ENCODE measurements around the gene CPA2.
"Not testable (repeated sequence)": the region's sequence is repeated elsewhere in the genome, so short reads cannot be mapped to it uniquely, and the experiment has no call there.

CPA2 gene

DNA sequence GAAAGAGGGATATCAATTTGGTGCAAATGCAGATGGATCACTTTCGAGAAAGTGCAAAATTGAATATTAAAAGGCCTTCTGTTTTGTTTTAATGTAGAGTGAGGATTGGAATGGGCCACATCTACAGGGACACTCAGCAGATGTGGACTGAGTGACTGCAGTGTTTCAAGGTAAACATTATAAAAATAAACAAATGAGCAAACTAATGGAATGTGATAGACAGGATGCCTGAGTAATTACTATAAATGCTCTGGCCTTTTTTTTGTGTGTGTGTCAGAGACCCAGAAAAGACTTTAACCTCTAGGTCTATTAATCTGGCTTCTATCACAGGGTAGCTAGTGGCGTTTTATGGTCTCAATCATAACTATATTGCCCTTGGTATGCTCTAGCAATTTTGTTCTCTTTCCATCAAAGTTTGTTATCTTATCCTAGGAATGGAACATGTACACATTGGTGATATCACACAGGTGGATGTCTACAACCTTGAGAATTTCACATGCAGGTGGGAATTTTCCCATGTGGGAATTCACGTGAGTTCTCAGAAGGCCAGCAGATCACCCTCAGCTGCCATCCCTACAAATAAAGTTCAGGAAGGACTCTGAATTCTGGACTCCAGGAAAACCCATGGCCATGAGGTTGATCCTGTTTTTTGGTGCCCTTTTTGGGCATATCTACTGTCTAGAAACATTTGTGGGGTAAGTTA, at the start of gene CPA2:
Gene CPA2 (plus strand): TSS at position 606 of the 703 bp plus-strand sequence. CDS start 19 bp downstream, at position 625.
- DNase-seq: no peak

DNA sequence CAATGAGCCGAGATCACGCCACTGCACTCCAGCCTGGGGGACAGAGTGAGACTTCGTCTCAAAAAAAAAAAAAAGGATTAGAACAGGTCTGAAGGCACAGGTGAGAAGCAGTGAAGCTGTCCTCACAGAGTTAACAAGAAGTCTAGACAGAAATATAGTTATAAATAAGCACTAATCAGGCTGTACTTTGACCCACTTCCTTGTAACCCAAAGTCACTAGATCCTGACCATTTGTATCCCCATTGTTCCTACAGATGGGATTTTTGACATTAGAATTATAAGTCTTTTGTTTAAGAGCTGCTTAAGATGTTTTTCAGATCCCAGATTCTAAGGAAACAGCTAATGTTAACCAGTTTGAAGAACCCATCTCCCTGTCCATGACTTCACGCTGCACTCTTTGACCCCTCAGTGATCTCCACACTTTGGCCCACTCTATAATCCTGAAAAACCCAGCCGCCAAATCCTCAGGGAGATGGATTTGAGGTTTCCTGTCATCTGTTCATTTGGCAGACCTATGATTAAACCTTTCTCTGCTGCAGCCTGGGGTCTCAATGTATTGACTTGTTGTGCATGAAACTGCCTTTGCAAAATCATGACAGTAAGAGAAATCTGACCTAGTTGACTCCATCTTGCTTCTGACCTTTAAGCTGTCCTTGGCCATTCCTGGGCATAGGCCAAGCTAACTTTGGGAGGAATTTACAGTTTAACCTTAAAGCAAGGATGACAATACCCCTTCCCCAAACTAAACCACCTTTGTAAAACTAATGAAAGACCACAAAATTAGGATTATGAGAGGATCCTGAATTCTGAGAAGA, 47.6 kb upstream of the CPA2 start:
- no peak for DNase-seq

DNA sequence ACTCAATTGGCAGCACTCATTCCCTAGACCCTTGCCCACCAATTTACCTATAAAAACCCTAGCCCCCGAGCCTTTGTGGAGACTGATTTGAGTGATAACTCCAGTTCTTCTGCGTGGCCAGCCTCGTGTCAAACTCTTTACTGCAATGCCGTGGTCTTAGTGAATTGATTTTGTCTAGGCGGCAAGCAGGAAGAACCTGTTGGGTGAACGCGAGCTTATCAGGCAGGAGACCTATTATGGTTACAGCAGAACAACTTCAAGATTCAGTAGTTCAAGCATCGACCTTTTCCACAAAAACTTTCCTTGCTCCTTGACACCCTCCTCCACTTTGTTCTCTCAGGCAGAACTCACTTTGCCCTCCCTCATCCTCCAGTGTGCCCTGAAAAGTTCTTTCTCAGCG, 46.8 kb upstream of the CPA2 start:
- DNase-seq: no peak

DNA sequence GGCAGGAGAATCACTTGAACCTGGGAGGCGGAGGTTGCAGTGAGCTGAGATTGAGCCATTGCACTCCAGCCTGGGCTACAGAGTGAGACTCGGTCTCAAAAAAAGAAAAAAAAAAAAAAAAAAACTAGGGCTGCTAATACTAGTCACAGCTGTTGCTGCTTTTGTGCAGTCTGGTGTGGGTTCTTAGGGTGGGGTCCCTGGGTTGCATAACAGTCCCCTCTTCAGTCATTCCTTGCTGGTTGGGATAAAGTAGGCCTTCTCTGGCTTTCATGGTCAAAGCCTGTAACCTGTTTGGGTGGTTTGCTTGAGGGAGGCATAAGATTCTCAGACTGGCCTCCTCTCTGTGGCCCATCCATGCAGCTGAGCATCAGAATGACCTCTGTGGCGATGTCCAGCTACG, 44.9 kb upstream of the CPA2 start:
- no peak for DNase-seq

DNA sequence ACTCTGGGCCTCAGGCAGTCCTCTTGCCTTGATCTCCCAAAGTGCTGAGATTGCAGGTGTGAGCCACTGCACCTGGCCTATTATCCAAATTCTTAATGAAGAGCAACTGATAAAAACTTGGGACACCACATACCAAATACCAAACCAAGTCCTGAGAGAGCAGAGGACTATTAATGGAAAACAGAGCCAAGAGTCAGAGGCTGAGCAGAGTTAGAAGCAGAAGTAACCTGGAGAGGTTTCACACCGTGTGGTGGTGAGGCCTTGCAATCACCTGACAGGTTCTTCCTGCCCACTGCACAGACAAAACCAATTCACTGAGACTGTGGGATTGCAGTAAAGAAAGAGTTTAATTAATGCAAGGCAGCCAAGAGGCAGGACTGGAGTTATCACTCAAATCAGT, 43.0 kb upstream of the CPA2 start:
- DNase-seq: no peak

DNA sequence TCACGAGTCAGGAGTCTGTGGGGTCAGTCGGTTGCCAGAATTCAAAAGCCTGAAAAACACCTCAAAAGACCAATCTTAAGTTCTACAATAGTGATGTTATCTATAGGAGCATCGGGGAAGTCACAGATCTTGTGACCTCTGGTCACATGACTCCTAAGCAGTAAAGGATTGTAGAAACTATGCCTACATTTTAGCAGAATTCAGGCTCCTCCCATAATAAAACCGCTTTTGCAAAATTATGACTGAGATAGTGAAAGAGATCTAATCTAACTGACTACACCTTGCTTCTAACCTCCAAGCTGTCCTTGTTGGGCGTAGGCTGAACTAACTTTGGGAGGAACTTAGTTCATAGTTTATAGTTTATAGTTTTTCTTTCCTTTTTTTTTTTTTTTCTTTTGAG, 42.5 kb upstream of the CPA2 start:
- no peak for DNase-seq

DNA sequence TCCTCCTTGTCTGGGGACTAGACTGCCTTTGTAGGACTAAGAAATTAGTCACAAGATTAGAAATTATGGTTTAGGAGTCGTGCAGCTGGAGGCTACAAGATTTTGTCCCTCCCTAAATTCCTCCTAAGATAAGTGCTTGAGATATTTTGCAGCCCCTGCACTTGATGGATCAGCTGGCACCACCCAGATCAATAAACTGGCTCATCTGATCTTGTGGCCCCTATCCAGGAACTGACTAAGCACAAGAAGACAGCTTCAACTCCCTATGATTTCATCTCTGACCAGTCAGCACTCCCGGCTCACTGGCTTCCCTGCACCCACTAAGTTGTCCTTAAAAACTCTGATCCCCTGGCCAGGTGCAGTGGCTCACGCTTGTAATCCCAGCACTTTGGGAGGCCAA, 41.7 kb upstream of the CPA2 start:
- DNase-seq: not testable (repeated sequence)

DNA sequence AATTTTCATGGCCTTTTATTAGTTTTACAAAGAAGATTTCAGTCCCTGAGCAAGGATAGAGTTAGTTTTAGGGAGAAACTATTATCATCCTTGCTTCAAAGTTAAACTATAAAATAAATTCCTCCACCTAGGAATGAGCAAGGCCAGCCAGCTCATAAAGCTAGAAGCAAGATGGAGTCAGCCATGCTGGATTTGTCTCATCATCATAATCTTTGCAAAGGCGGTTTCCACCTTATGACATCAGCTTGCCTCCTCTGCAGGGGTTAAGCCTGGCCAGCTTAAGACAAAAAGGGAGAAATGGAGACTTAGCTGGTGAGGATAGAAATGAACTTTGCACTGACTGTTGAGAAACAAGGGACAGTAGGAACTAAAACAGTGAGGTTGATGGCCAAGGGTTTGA, 40.3 kb upstream of the CPA2 start:
- DNase-seq: no peak

DNA sequence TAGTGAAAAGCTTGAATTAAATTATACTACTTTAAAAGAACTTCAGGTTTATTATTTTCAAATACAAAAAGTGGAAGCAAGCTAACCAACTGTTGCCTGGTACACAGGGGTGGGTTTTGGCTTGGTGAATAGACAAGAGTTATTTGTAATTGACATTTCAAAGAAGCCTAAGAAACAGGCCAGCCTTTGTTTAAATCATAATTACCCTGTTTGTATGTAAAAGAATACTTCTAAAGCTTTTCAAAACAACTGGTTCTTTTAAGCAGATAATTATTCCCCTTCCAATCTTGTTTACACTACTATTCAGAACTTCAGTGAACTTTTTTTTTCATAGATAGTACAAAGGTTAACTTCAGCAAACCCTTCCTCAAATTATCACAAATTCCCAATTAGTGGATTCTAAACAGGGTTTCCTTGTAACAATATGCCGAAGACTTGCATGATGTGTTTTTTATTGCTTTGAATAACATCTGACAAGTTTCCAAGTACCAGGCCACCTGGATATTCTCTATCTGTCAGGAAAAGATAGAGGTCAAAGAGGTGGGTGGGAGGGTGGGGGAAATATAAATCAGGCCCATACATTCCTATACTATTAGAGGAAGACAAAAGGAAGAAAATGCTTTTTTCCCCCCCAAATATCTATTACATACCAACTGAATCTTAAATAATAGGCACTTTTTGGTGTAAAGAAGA, 38.6 kb upstream of the CPA2 start:
- DNase-seq: no peak

DNA sequence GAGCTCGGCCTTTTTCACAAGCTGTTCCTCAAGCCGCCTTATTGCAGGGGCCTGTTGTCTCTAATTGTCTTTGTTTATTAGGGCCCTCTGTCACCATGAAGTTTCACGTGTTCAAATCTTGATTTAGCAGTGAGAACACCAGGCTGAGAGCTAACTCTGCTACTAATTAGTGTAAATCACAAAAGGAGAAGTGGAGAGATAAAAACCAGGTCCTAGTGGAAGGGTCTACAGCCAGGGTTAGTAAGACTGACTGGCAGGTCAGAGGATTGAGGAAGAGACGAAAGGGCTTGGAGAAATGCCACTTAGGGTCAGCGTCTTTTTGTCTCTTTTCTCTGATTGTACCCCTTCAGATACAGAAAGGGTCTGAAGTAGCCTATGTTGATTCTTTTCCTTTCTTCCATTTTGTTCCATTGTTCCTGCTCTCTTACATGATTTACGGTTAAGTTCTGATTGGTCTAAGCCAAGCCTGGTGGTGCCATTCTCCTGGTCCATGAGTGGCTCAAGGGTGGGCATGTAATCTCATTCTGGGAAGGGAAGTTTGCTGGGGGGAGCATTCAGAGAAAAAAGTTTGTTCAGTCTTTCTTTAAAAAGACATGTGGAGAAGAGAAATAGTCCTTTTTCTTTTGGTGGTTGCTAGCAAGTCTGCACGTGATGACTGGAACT, 37.7 kb upstream of the CPA2 start:
- no peak for DNase-seq

DNA sequence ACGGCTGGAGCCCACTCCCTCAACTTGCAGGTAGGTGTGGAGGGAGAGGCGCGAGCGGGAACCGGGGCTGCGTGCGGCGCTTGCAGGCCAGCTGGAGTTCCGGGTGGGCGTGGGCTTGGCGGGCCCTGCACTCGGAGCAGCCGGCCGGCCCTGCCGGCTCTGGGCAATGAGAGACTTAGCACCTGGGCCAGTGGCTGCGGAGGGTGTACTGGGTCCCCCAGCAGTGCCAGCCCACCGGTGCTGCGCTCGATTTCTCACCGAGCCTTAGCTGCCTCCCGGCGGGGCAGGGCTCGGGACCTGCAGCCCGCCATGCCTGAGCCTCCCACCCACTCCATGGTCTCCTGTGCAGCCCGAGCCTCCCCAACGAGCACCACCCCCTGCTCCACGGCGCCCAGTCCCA, 36.7 kb upstream of the CPA2 start:
- DNase-seq: not testable (repeated sequence)

DNA sequence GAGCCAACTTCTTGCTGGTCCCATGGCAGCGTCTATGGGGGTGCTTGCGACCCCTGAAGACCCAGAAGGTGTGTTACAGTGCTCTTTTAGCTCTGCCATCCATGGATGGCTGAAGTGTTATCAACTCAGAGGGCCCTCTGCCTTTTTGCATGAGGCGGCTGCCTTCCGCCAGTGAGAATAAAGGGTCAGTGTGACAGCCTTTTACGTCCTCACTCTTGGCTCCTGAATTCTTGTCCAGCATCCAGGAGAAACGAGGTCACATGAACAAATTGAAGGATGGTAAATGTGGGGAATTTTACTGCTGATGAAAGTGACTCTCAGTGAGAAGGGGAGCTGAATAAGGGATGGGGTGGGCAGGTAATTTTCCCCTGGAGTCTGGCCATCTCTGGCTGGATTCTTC, 34.9 kb upstream of the CPA2 start:
- no peak for DNase-seq

DNA sequence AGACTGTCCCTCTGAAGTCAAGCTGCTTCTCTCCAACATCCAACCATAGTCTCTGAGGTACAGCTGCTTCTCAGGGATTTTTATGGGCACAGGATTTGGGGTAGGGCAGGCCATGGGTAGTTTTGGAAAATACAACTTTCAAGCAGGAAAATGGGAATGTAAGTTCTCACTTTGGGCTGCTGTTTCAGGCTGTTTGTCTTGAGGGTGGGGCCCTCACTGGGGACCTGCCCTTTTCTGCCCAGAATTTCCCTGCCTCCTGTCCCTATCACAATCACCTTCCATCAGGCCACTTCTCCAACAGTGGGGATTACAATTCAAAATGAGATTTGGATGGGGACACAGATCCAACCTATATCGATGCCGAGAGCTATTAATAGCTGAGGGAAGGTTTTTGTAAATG, 34.5 kb upstream of the CPA2 start:
- no peak for DNase-seq

DNA sequence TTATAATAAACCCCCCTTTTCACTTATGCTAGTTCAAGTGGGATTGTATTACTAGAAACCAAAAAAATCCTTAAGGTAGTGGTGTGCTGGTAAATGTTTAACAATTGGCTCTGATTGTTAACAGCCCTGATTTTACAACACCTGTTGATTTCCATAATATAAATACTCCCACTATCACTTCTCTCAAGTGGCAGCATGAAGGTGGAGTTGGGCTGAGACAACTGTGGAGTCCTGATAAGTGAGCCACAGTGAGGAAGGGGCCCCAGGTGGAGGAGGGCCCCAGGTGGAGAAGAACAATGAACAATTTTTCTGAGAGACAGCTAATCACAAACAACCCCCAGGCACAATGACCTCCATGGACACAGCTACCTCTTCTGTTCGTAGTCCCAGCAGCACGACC, 32.6 kb upstream of the CPA2 start:
- DNase-seq: no peak

DNA sequence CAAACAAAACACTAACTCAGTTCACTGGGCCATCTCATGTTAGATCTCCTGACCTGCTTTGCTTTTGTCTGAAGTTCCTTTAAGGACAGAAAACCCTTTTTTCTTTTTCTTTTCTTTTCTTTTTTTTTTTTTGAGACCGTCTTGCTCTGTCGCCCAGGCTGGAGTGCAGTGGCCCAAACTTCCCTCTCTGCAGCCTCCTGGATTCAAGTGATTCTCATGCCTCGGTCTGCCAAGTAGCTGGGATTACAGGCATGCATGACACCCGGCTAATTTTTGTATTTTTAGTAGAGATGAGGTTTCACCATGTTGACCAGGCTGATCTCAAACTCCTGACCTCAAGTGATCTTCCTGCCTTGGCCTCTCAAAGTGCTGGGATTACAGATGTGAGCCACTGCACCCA, 30.3 kb upstream of the CPA2 start:
- not testable (repeated sequence) for DNase-seq

DNA sequence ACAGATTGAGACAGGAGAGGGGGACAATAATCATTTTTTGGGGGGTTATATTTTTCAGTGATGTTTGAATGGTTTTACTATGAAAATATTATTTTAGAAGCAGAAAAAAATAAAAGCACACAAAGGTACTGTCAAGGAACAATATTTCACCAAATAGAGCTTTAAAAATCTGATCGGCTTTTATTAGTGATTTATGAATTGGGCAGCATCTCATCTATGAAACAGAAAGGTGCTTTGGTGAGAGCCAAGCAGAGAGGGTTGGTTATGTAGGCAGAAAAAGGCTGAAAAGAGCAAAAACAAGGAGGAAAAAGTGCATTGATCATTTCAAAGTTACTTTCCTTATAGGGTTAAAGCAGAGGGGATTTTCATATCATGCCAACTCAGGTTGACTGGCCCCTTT, 26.4 kb upstream of the CPA2 start:
- no peak for DNase-seq

DNA sequence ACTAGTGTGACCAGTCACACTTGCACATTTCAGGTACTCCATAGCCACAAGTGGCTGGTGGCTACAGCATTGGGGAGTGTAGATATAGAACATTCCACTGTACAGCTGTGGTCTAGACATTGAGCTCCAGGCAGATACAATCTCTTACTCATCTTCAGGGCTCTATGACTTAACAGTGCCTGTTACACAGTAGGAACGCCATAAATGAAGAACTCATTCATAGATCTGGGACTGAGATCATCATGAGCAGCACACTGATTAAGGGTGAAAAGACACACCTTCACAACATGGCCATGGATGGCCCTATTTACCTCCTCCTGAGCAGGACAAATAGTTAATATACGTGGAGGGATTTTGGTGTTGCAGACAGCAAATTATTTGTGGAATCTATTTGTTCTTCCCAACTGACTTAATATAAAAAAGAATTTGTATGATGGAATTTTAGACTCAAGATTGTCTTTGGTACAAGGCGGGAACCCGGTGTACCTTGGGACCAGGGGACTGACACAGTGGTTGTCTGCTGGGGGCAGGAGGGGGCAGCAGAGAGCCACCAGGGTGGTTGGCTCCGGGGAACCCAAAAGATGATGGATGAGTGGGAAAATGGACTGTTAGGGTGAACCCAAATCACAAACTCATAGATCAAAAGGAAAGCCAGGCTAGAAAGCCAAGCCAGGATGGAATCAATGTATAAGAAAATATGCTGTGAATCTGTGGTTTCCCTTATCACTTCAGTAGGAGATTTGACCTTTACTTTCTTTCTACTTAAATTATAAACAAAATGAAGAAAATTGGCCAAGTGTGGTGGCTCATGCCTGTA, 24.3 kb upstream of the CPA2 start:
- DNase-seq: peak; percentile 49

DNA sequence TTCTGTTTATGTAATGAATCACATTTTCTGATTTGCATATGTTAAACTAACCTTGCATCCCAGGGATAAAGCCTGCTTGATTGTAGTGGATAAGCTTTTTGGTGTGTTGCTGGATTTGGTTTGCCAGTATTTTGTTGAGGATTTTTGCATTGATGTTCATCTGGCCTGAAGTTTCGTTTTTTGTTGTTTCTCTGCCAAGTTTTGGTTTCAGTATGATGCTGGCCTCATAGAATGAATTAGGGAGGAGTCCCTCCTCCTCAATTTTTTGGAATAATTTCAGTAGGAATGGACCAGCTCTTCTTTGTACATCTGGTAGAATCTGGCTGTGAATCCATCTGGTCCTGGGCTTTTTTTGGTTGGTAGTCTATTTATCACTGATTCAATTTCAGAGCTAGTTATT, 23.2 kb upstream of the CPA2 start:
- DNase-seq: peak; percentile 17

DNA sequence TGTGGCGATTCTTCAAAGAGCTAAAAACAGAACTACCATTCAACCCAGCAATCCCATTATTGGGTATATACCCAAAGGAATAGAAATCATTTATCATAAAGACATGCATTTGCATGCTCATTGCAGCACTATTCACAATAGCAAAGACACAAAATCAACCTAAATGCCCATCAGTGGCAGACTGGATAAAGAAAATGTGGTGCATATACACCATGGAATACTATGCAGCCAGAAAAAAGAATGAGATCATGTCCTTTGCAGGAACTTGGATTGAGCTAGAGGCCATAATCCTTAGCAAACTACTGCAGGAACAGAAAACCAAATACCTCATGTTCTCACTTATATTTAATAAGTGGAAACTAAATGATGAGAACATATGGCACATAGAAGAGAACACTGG, 20.2 kb upstream of the CPA2 start:
- DNase-seq: not testable (repeated sequence)

DNA sequence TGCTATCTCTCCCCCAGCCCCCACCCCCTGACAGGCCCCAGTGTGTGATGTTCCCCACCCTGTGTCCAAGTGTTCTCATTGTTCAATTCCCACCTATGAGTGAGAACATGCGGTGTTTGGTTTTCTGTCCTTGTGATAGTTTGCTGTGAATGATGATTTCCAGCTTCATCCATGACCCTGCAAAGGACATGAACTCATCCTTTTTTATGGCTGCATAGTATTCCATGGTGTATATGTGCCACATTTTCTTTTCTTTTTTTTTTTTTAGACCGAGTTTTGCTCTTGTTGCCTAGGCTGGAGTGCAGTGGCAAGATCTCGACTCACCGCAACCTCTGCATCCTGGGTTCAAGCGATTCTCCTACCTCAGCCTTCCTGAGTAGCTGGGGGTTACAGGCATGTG, 17.8 kb upstream of the CPA2 start:
- not testable (repeated sequence) for DNase-seq

DNA sequence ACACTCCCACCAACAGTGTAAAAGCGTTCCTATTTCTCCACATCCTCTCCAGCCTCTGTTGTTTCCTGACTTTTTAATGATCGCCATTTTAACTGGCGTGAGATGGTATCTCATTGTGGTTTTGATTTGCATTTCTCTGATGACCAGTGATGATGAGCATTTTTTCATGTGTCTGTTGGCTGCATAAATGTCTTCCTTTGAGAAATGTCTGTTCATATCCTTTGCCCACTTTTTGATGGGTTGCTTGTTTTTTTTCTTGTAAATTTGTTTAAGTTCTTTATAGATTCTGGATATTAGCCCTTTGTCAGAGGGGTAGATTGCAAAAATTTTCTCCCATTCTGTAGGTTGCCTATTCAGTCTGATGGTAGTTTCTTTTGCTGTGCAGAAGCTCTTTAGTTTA, 17.0 kb upstream of the CPA2 start:
- not testable (repeated sequence) for DNase-seq

DNA sequence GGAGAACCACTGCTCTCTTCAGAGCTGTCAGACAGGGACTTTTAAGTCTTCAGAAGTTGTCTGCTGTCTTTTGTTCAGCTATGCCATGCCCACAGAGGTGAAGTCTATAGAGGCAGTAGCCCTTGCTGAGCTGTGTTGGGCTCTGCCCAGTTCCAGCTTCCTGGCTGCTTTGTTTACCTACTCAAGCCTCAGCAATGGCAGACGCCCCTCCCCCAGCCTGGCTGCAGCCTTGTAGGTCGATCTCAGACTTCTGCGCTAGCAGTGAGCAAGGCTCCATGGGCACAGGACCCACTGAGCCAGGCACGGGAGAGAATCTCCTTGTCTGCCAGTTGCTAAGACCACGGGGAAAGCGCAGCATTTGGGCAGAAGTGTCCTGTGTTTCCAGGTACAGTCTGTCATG, 12.1 kb upstream of the CPA2 start:
- no peak for DNase-seq

DNA sequence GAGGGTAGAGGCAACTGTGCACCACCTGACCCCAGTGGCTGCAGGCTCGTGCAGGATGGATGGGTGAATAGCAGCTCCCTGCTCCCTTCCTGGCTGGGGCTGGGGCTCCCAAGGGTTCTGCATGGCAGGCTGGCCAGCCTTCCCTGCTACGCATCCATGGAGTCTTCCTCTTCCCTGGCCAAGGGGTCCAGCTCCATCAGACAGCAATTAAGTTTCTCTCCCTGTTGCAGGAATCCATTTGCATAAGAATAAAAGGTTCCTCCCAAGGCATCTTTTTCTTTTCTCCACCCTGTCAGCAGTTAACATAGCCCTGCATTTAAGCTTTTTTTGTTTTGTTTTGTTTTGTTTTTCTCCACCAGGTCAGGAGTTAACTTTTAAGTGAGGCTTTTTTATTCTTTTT, 10.0 kb upstream of the CPA2 start:
- DNase-seq: no peak

Measured in activated CD4-positive, alpha-beta T cell treated with anti-CD3 and anti-CD28 coated beads, Interleukin-2, amount 50 U/mL, for 16 hours (primary cell).